ENCODE measurements around the gene EXOC1. TPM values are rescaled to one million over a fixed set of nuclear protein-coding genes. Genes with fewer than 3 reads are reported as not detected.
"Not testable (repeated sequence)": the region's sequence is repeated elsewhere in the genome, so short reads cannot be mapped to it uniquely, and the experiment has no call there.

EXOC1 gene
- total RNA-seq, 1 donor from 2014 or later, result 21.9 TPM

DNA sequence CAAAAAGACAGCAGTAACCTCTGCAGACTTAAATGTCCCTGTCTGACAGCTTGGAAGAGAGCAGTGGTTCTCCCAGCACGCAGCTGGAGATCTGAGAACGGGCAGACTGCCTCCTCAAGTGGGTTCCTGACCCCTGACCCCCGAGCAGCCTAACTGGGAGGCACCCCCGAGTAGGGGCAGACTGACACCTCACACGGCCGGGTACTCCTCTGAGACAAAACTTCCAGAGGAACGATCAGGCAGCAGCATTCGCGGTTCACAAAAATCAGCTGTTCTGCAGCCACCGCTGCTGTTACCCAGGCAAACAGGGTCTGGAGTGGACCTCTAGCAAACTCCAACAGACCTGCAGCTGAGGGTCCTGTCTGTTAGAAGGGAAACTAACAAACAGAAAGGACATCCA lies 11.1 kb upstream of the EXOC1 start:
- not testable (repeated sequence) for H3K27ac ChIP-seq (ENCODE audit: low read depth, low read length); H3K9ac ChIP-seq (ENCODE audit: low read depth in 1 of 3, low read length in 3 of 3); H3K9me3 ChIP-seq (ENCODE audit: control insufficient read depth in 3 of 3, low read length in 3 of 3); H3K4me1 ChIP-seq (ENCODE audit: control insufficient read depth in 3 of 3, insufficient read depth in 3 of 3, low read length in 3 of 3); H3K36me3 ChIP-seq (ENCODE audit: control insufficient read depth in 3 of 3, insufficient read depth in 3 of 3, low read length in 3 of 3); H3K27me3 ChIP-seq (ENCODE audit: control insufficient read depth in 3 of 3, insufficient read depth in 3 of 3, low read length in 3 of 3); H3K4me3 ChIP-seq (ENCODE audit: low read length in 3 of 3)

DNA sequence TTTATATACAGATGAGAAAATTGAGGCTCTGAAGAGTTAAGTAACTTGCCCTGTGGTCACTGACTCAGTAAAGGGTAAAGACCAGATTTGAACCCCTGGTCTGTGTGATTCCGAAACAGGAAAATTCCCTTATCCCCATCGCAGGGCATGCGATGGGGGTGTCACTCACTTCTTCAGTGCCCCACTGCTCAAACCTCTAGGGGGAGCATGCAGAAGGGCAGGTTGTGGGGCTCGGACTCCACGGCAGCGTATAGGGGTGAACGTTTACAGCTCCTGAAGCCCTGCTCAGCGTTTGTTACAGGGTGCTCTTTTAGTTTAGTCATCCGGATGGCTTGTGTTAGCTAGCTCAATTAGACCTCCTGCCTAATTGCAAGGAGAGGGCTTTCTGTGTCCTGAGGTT lies 3.7 kb upstream of the EXOC1 start:
- Histone ChIP-seq H3K4me3 (ENCODE audit: low read length in 3 of 3) (no peak overlapping the region), H3K9ac (ENCODE audit: low read depth in 1 of 3, low read length in 3 of 3) (no peak overlapping the region), H3K27me3 (ENCODE audit: control insufficient read depth in 3 of 3, insufficient read depth in 3 of 3, low read length in 3 of 3) (peaks cover 0 to 7% (median 0%) of the 10 kb centered on the region in 3 donors), H3K9me3 (ENCODE audit: control insufficient read depth in 3 of 3, low read length in 3 of 3) (no peaks in the 10 kb centered on the region), H3K36me3 (ENCODE audit: control insufficient read depth in 3 of 3, insufficient read depth in 3 of 3, low read length in 3 of 3) (no peaks in the 10 kb centered on the region), H3K27ac (ENCODE audit: low read depth, low read length) (no peak overlapping the region), H3K4me1 (ENCODE audit: control insufficient read depth in 3 of 3, insufficient read depth in 3 of 3, low read length in 3 of 3) (peaks cover 4 to 11% (median 9%) of the 10 kb centered on the region in 3 donors)

DNA sequence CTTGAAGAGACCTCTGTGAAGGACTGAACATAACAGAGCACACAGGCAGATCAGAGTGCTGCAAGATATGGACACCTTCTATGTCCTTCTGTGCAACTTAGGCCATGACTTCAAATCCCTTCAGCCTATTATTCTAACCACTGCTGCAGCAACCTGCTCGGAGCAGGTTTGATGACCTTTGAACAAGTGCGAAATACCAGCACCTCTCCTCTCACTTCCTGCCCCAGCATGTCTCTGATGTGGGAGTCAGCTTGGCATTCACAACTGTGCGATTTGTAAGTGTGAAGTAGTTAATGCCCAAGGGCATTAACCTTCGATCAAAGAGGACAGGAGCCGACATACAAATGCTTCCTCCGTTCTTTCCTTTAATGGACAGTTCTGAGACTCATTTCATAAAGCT lies 1.6 kb upstream of the EXOC1 start:
- Histone ChIP-seq H3K4me1 (ENCODE audit: control insufficient read depth in 3 of 3, insufficient read depth in 3 of 3, low read length in 3 of 3) (peaks cover 9 to 15% (median 10%) of the 10 kb centered on the region in 3 donors), H3K27me3 (ENCODE audit: control insufficient read depth in 3 of 3, insufficient read depth in 3 of 3, low read length in 3 of 3) (peaks cover 0 to 7% (median 0%) of the 10 kb centered on the region in 3 donors), H3K9me3 (ENCODE audit: control insufficient read depth in 3 of 3, low read length in 3 of 3) (no peaks in the 10 kb centered on the region), H3K9ac (ENCODE audit: low read depth in 1 of 3, low read length in 3 of 3) (no peak overlapping the region), H3K4me3 (ENCODE audit: low read length in 3 of 3) (no peak overlapping the region), H3K36me3 (ENCODE audit: control insufficient read depth in 3 of 3, insufficient read depth in 3 of 3, low read length in 3 of 3) (no peaks in the 10 kb centered on the region), H3K27ac (ENCODE audit: low read depth, low read length) (no peak overlapping the region)

DNA sequence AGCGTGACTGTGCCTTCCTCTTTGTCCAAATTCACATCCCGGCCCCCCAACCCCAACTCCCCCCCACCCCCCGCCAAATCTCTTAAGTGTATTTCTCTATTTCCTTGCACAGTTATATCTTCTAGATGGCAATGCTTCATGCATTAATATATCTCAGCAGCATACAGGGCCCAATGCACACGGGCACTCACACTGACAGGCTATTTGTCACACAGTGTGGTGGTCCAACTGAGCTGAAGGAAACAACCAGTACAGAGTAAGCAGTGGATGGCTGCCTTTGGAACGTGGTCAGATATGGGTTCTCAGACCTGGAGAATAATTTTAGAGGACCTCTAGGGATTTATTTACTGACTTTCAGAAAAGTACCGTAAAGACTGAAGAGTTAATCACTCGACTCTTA lies 681 bp downstream of the EXOC1 start:
- Histone ChIP-seq H3K27me3 (ENCODE audit: control insufficient read depth in 3 of 3, insufficient read depth in 3 of 3, low read length in 3 of 3) (peaks cover 0 to 7% (median 0%) of the 10 kb centered on the region in 3 donors), H3K9ac (ENCODE audit: low read depth in 1 of 3, low read length in 3 of 3) (peak overlapping the region; percentile 84 to 96 (median 90)), H3K27ac (ENCODE audit: low read depth, low read length) (peak overlapping the region; percentile 79), H3K4me3 (ENCODE audit: low read length in 3 of 3) (peak overlapping the region; percentile 84 to 98 (median 92)), H3K36me3 (ENCODE audit: control insufficient read depth in 3 of 3, insufficient read depth in 3 of 3, low read length in 3 of 3) (peaks cover 0 to 3% (median 0%) of the 10 kb centered on the region in 3 donors), H3K9me3 (ENCODE audit: control insufficient read depth in 3 of 3, low read length in 3 of 3) (no peaks in the 10 kb centered on the region), H3K4me1 (ENCODE audit: control insufficient read depth in 3 of 3, insufficient read depth in 3 of 3, low read length in 3 of 3) (peaks cover 9 to 15% (median 10%) of the 10 kb centered on the region in 3 donors)

DNA sequence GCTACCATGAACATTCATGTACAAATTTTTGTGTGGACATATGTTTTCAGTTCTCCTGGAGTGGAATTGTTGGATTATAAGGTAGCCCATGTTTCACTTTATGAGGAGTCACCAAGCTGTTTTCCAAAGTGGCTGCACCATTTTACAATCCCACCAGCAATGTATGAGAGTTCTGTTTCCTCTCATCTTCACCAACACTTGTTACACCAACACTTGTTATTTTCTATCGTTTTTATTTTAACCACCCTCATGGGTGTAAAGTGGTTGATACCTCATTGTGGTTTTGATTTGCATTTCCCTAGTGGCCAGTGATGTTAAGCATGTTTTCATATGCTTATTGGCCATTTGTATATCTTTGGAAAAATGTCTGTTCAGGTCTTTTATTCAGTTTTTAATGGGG lies 4.1 kb downstream of the EXOC1 start:
- H3K27ac ChIP-seq (ENCODE audit: low read depth, low read length), result no peak overlapping the region
- H3K9me3 ChIP-seq (ENCODE audit: control insufficient read depth in 3 of 3, low read length in 3 of 3), result no peaks in the 10 kb centered on the region
- no peaks in the 10 kb centered on the region for H3K27me3 ChIP-seq (ENCODE audit: control insufficient read depth in 3 of 3, insufficient read depth in 3 of 3, low read length in 3 of 3)
- H3K4me3 ChIP-seq (ENCODE audit: low read length in 3 of 3), result no peak overlapping the region
- peaks cover 9 to 15% (median 10%) of the 10 kb centered on the region in 3 donors for H3K4me1 ChIP-seq (ENCODE audit: control insufficient read depth in 3 of 3, insufficient read depth in 3 of 3, low read length in 3 of 3)
- H3K36me3 ChIP-seq (ENCODE audit: control insufficient read depth in 3 of 3, insufficient read depth in 3 of 3, low read length in 3 of 3), result peaks cover 0 to 12% (median 11%) of the 10 kb centered on the region in 3 donors
- no peak overlapping the region for H3K9ac ChIP-seq (ENCODE audit: low read depth in 1 of 3, low read length in 3 of 3)

DNA sequence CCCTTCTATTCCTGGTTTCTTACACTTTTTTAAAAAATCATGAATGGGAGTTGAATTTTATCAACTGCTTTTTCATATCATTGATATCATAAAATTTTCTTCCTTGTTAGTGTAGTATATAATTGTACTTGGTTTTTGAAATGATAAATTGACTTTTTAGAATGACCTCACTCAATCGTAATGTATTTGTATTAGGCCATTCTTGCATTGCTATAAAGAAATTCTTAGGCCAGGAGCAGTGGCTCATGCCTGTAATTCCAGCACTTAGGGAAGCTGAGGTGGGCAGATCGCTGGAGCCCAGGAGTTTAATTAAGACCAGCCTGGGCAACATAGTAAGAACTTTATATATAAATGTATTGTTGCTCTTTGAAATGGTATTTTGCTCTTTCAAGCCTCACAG lies 6.3 kb downstream of the EXOC1 start:
- Histone ChIP-seq H3K36me3 (ENCODE audit: control insufficient read depth in 3 of 3, insufficient read depth in 3 of 3, low read length in 3 of 3) (peaks cover 0 to 16% (median 11%) of the 10 kb centered on the region in 3 donors), H3K9me3 (ENCODE audit: control insufficient read depth in 3 of 3, low read length in 3 of 3) (no peaks in the 10 kb centered on the region), H3K27ac (ENCODE audit: low read depth, low read length) (no peak overlapping the region), H3K4me1 (ENCODE audit: control insufficient read depth in 3 of 3, insufficient read depth in 3 of 3, low read length in 3 of 3) (peaks cover 2 to 5% (median 4%) of the 10 kb centered on the region in 3 donors), H3K27me3 (ENCODE audit: control insufficient read depth in 3 of 3, insufficient read depth in 3 of 3, low read length in 3 of 3) (no peaks in the 10 kb centered on the region), H3K4me3 (ENCODE audit: low read length in 3 of 3) (no peak overlapping the region), H3K9ac (ENCODE audit: low read depth in 1 of 3, low read length in 3 of 3) (no peak overlapping the region)

DNA sequence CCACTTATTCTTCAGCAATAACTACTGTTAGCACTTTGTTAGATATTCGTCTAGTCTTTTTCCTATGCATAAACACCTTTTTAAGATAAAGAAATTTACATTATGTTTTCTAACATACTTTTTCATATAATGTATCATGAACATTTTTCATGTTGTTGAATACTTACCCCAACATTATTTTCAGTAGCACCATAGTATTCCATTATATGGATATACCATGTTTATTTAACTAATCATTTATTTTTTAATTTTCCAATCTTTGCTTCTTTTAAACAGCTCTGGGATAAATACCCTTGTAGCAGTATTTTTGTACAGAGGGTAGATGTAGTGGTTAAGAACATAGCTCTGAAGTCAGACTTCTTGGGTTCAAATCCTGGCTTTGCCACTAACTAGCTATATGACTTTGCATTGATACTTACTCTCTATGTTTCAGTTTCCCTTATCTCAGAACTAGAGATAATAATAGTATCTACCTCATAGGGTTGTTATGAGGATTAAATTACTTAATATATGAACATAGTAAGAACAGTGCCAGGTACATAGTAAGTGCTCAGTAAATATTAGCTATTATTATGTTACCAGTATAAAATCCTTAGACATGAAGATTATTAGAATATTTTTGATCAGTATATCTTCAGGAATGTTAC lies 11.3 kb downstream of the EXOC1 start:
- H3K9ac ChIP-seq (ENCODE audit: low read depth in 1 of 3, low read length in 3 of 3), result no peak overlapping the region
- H3K27me3 ChIP-seq (ENCODE audit: control insufficient read depth in 3 of 3, insufficient read depth in 3 of 3, low read length in 3 of 3), result no peaks in the 10 kb centered on the region
- peaks cover 4 to 10% (median 5%) of the 10 kb centered on the region in 3 donors for H3K4me1 ChIP-seq (ENCODE audit: control insufficient read depth in 3 of 3, insufficient read depth in 3 of 3, low read length in 3 of 3)
- no peak overlapping the region for H3K4me3 ChIP-seq (ENCODE audit: low read length in 3 of 3)
- H3K27ac ChIP-seq (ENCODE audit: low read depth, low read length), result no peak overlapping the region
- peaks cover 5 to 29% (median 21%) of the 10 kb centered on the region in 3 donors for H3K36me3 ChIP-seq (ENCODE audit: control insufficient read depth in 3 of 3, insufficient read depth in 3 of 3, low read length in 3 of 3)
- H3K9me3 ChIP-seq (ENCODE audit: control insufficient read depth in 3 of 3, low read length in 3 of 3), result no peaks in the 10 kb centered on the region

DNA sequence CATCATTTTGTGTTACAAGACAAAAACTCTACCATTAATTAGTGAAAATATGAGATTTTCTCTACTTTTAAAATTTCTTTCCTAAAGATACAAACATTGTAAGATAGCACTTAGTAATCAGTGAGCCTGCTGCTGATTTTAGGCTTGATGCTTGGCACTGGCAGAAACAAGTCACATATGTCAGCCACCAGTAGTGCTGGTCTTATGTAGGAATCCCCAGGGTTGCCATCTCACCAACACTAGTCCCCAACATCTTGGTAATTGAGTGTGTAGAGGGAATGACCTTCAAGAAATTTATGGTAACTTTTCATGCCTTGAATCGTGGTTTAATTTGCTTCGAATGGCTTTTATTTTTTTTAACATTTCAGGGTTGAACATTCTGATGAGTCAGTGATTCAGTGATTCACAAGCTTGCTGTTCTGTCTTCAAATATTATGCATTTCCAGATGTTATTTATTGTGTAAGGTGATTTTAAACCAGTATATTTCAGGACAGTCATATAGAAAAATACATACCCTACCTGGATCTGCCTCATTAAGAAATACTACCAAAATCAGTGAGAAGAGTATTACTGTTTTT lies 11.9 kb downstream of the EXOC1 start:
- H3K9ac ChIP-seq (ENCODE audit: low read depth in 1 of 3, low read length in 3 of 3), result no peak overlapping the region

DNA sequence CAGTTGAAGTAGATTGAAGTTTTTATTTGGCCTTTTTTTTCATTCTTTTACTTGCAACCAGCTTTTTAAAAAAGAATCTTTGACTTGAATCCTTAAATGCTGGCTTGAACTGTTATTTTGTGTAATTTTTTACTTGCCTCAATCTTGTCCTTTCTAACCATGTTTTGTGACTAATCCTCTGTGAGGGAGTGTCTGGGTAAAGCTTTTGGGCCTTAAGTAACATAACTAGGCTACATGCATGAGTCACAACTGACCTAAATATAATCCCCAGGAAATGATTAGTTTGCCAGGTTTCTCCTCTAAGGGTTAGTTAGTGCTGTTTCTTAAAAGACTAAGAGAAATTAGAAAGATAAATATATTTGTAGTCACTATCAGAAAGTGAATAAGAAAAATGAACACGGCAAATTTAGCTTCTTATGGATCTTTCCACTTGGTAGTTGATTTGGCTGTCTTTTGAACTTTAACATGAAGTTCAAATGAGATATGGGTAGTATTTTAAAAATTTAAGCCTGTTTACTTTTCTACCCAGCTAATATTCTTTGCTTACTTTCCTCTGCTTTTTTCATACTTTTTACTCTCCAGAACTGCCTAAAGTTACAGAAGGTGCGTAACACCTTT lies 13.0 kb downstream of the EXOC1 start:
- H3K9me3 ChIP-seq (ENCODE audit: control insufficient read depth in 3 of 3, low read length in 3 of 3), result no peaks in the 10 kb centered on the region
- H3K27ac ChIP-seq (ENCODE audit: low read depth, low read length), result peak overlapping the region; percentile 5
- H3K4me1 ChIP-seq (ENCODE audit: control insufficient read depth in 3 of 3, insufficient read depth in 3 of 3, low read length in 3 of 3), result peaks cover 4 to 10% (median 5%) of the 10 kb centered on the region in 3 donors
- no peaks in the 10 kb centered on the region for H3K27me3 ChIP-seq (ENCODE audit: control insufficient read depth in 3 of 3, insufficient read depth in 3 of 3, low read length in 3 of 3)
- H3K9ac ChIP-seq (ENCODE audit: low read depth in 1 of 3, low read length in 3 of 3), result peak overlapping the region in 2 of 3 donors; percentile 46 to 69
- peaks cover 11 to 34% (median 19%) of the 10 kb centered on the region in 3 donors for H3K36me3 ChIP-seq (ENCODE audit: control insufficient read depth in 3 of 3, insufficient read depth in 3 of 3, low read length in 3 of 3)
- no peak overlapping the region for H3K4me3 ChIP-seq (ENCODE audit: low read length in 3 of 3)

More for the DNA sequence above, 11.9 kb downstream of the EXOC1 start:
- Histone ChIP-seq H3K36me3 (ENCODE audit: control insufficient read depth in 3 of 3, insufficient read depth in 3 of 3, low read length in 3 of 3) (peaks cover 5 to 31% (median 19%) of the 10 kb centered on the region in 3 donors), H3K27ac (ENCODE audit: low read depth, low read length) (peak overlapping the region; percentile 5), H3K4me3 (ENCODE audit: low read length in 3 of 3) (no peak overlapping the region), H3K9me3 (ENCODE audit: control insufficient read depth in 3 of 3, low read length in 3 of 3) (no peaks in the 10 kb centered on the region), H3K4me1 (ENCODE audit: control insufficient read depth in 3 of 3, insufficient read depth in 3 of 3, low read length in 3 of 3) (peaks cover 4 to 10% (median 5%) of the 10 kb centered on the region in 3 donors), H3K27me3 (ENCODE audit: control insufficient read depth in 3 of 3, insufficient read depth in 3 of 3, low read length in 3 of 3) (no peaks in the 10 kb centered on the region)

All from skeletal muscle tissue (tissue), 4 donors.